GM23338 (cell line): Measurements from ENCODE around the gene SERPINB13. TPM values are rescaled to one million over a fixed set of nuclear protein-coding genes. Genes with fewer than 3 reads are reported as not detected.

Experiments used
- ATAC-seq: fragments of 200-7000 bp; cut with Tn5 transposase; 3 replicates; pipeline ENCODE4 v1.9.1; 2020
- DNase-seq: peaks from one replicate; pipeline ENCODE4 v3.0.0-alpha.2; 2015; ENCODE audit warnings: low spot score
- H2AFZ ChIP-seq: fragments of 200-600 bp; sonication (generic); 2 replicates; pipeline ENCODE4 v1.8.0; 2016; ENCODE audit warnings: antibody characterized with exemption, mild to moderate bottlenecking, moderate library complexity
- H3F3A ChIP-seq: fragments of 200-600 bp; sonication (generic); replicated peaks from 2 replicates; pipeline ENCODE4 v1.8.0; 2017; ENCODE audit warnings: antibody characterized with exemption, mixed run types, low read depth
- H3K27ac ChIP-seq: fragments of 200-600 bp; sonication (generic); 2 replicates; pipeline ENCODE4 v1.6.1; 2016; ENCODE audit warnings: low read depth
- H3K27me3 ChIP-seq: fragments of 200-600 bp; sonication (generic); 2 replicates; pipeline ENCODE4 v1.8.0; 2016; ENCODE audit warnings: mild to moderate bottlenecking, mixed run types, moderate library complexity; ENCODE audit not compliant: insufficient read depth
- H3K36me3 ChIP-seq: fragments of 200-600 bp; sonication (generic); 2 replicates; pipeline ENCODE4 v1.8.0; 2016; ENCODE audit warnings: mild to moderate bottlenecking; ENCODE audit not compliant: insufficient read depth
- H3K4me1 ChIP-seq: fragments of 200-600 bp; sonication (generic); 2 replicates; pipeline ENCODE4 v1.8.0; 2016; ENCODE audit warnings: mild to moderate bottlenecking, moderate library complexity; ENCODE audit not compliant: insufficient read depth
- H3K4me2 ChIP-seq: fragments of 200-600 bp; sonication (generic); 2 replicates; pipeline ENCODE4 v1.7.1; 2017; ENCODE audit warnings: mixed run types
- H3K4me3 ChIP-seq: fragments of 200-600 bp; sonication (generic); 2 replicates; pipeline ENCODE4 v1.6.1; 2016; ENCODE audit warnings: mixed run types
- H3K79me2 ChIP-seq: fragments of 200-600 bp; sonication (generic); replicated peaks from 2 replicates; pipeline ENCODE4 v1.8.0; 2017; ENCODE audit warnings: mild to moderate bottlenecking; ENCODE audit not compliant: insufficient read depth
- H3K9me2 ChIP-seq: fragments of 200-600 bp; sonication (generic); 2 replicates; pipeline ENCODE4 v1.8.0; 2017; ENCODE audit not compliant: insufficient read depth
- H4K20me1 ChIP-seq: fragments of 200-600 bp; sonication (generic); replicated peaks from 2 replicates; pipeline ENCODE4 v1.8.0; 2017; ENCODE audit warnings: mild to moderate bottlenecking; ENCODE audit not compliant: insufficient read depth
- H3K27ac Mint-ChIP-seq: 2 replicates; pipeline ENCODE4 v1.8.0; 2020; ENCODE audit warnings: inconsistent platforms, mild to moderate bottlenecking, moderate library complexity, mixed read lengths
- H3K27me3 Mint-ChIP-seq: 3 replicates; pipeline ENCODE4 v1.8.0; 2022; ENCODE audit warnings: low read depth, mild to moderate bottlenecking, moderate library complexity, mixed read lengths, inconsistent platforms; ENCODE audit not compliant: insufficient read depth, poor library complexity
- H3K36me3 Mint-ChIP-seq: 3 replicates; pipeline ENCODE4 v1.8.0; 2021; ENCODE audit warnings: low read depth, mild to moderate bottlenecking, inconsistent platforms, moderate library complexity, mixed read lengths
- H3K4me1 Mint-ChIP-seq: 3 replicates; pipeline ENCODE4 v1.8.0; 2020; ENCODE audit warnings: mild to moderate bottlenecking, inconsistent platforms, mixed read lengths
- H3K4me3 Mint-ChIP-seq: 3 replicates; pipeline ENCODE4 v1.8.0; 2021; ENCODE audit warnings: moderate library complexity, mild to moderate bottlenecking, inconsistent platforms, mixed read lengths
- H3K9me3 Mint-ChIP-seq: 3 replicates; pipeline ENCODE4 v1.8.0; 2020; ENCODE audit warnings: moderate library complexity, mild to moderate bottlenecking, inconsistent platforms, mixed read lengths
- CREB1 ChIP-seq: fragments of 250-450 bp; sonication (Bioruptor Pico); IDR thresholded peaks from 2 replicates; pipeline ENCODE4 v1.5.0; 2020; ENCODE audit warnings: low read depth, mild to moderate bottlenecking, moderate library complexity
- CTCF ChIP-seq, 2 experiments: fragments of 200-600 bp in 1 of 2; sonication (generic) in 1 of 2; conservative IDR thresholded peaks; 2 replicates each; pipeline versions ENCODE4 v1.5.1 to v1.6.1; 2016 to 2017; ENCODE audit warnings: antibody characterized with exemption in 2 of 2, low read depth in 2 of 2, mild to moderate bottlenecking in 2 of 2, moderate library complexity in 1 of 2
- ETS1 ChIP-seq: IDR thresholded peaks from 2 replicates; pipeline ENCODE4 v1.6.1; 2016; ENCODE audit warnings: antibody characterized with exemption
- EZH2 ChIP-seq: fragments of 200-600 bp; sonication (generic); IDR thresholded peaks from one replicate; pipeline ENCODE4 v1.8.0; 2017; ENCODE audit warnings: antibody characterized with exemption, mild to moderate bottlenecking, low read depth; ENCODE audit not compliant: unreplicated experiment
- EZH2phosphoT487 ChIP-seq: fragments of 200-600 bp; sonication (generic); IDR thresholded peaks from one replicate; pipeline ENCODE4 v1.8.1; 2018; ENCODE audit warnings: antibody characterized with exemption; ENCODE audit not compliant: unreplicated experiment
- JUNB ChIP-seq: IDR thresholded peaks from one replicate; pipeline ENCODE4 v1.6.1; 2016; ENCODE audit warnings: antibody characterized with exemption; ENCODE audit not compliant: unreplicated experiment
- NANOG ChIP-seq: IDR thresholded peaks from 2 replicates; pipeline ENCODE4 v1.6.1; 2016; ENCODE audit warnings: antibody characterized with exemption, borderline replicate concordance
- POLR2AphosphoS5 ChIP-seq: IDR thresholded peaks from 2 replicates; pipeline ENCODE4 v1.6.1; 2016; ENCODE audit warnings: antibody characterized with exemption, low read depth
- REST ChIP-seq: IDR thresholded peaks from one replicate; pipeline ENCODE4 v1.6.1; 2018; ENCODE audit warnings: antibody characterized with exemption; ENCODE audit not compliant: unreplicated experiment
- STAT1 ChIP-seq: IDR thresholded peaks from one replicate; pipeline ENCODE4 v1.6.1; 2016; ENCODE audit warnings: antibody characterized with exemption; ENCODE audit not compliant: unreplicated experiment
- ZNF114 ChIP-seq: fragments of 250-450 bp; sonication (Bioruptor Pico); IDR thresholded peaks from 2 replicates; pipeline ENCODE4 v1.5.0; 2020; ENCODE audit warnings: mild to moderate bottlenecking, moderate library complexity
- ZNF331 ChIP-seq: fragments of 250-450 bp; sonication (Bioruptor Pico); IDR thresholded peaks from 2 replicates; pipeline ENCODE4 v1.5.0; 2020; ENCODE audit warnings: low read depth, mild to moderate bottlenecking, moderate library complexity
- ZNF462 ChIP-seq: fragments of 250-450 bp; sonication (Bioruptor Pico); IDR thresholded peaks from 2 replicates; pipeline ENCODE4 v1.5.0; 2020; ENCODE audit warnings: mild to moderate bottlenecking, moderate library complexity
- polyA plus RNA-seq: library from polyadenylated mRNA; unstranded; fragments of >200 nt; fragmentation: Nextera tagmentation; extraction: Ambion mirVana; gene quantifications from 2 replicates; pipeline ENCODE4 v1.2.1, GENCODE V29; 2016
- total RNA-seq: library from RNA; depleted of rRNA; stranded (reverse); fragments of >200 nt; shearing (Covaris generic); gene quantifications from 2 replicates; pipeline ENCODE4 v1.2.3, GENCODE V29; 2014

SERPINB13 gene
- total and polyA plus RNA-seq, 2 experiments from 2014 or later = not detected

GRCh38 chr18:63603355-63603754 lies 16.2 kb downstream of the SERPINB13 start:
- no peaks in the 10 kb centered on the region for H3K27me3 ChIP-seq
- H2AFZ ChIP-seq = no peak overlapping the region
- H3K4me1 Mint-ChIP-seq = peaks cover 5% of the 10 kb centered on the region
- H3K4me3 ChIP-seq = no peak overlapping the region
- H3K27me3 Mint-ChIP-seq = no peaks in the 10 kb centered on the region
- H3K27ac ChIP-seq = no peak overlapping the region
- no peaks in the 10 kb centered on the region for H3K36me3 Mint-ChIP-seq
- ATAC-seq (no peak), DNase-seq (no peak)
- no peak overlapping the region for H3K4me3 Mint-ChIP-seq
- H3K9me3 Mint-ChIP-seq = no peaks in the 10 kb centered on the region
- no peaks in the 10 kb centered on the region for H3K9me2 ChIP-seq
- peaks cover 9% of the 10 kb centered on the region for H3K4me1 ChIP-seq
- no peaks in the 10 kb centered on the region for H3K36me3 ChIP-seq
- H3K79me2 ChIP-seq = no peaks in the 10 kb centered on the region
- no peak for TF ChIP-seq CTCF (conservative IDR thresholded peaks at IDR 0.05; ENCODE audit: low read depth in 2 of 2)
- TF ChIP-seq ETS1 = no peak
- no peak for TF ChIP-seq ZNF114 (CRISPR knock-in tag)
- TF ChIP-seq ZNF331 = no peak
- no peak for TF ChIP-seq JUNB
- TF ChIP-seq NANOG = no peak
- no peak for TF ChIP-seq ZNF462 (CRISPR knock-in tag)
- no peak for TF ChIP-seq CREB1
- TF ChIP-seq POLR2AphosphoS5 = no peak
- no peak for TF ChIP-seq REST
- no peak for TF ChIP-seq EZH2
- no peak for TF ChIP-seq STAT1
- no peak for TF ChIP-seq EZH2phosphoT487
- no peaks in the 10 kb centered on the region for H4K20me1 ChIP-seq
- H3F3A ChIP-seq = no peaks in the 10 kb centered on the region
- no peak overlapping the region for H3K27ac Mint-ChIP-seq
- H3K4me2 ChIP-seq = no peak overlapping the region
